Left colon (tissue), 2 donors: Measurements from ENCODE around the gene KCND3. TPM values are rescaled to one million over a fixed set of nuclear protein-coding genes. Genes with fewer than 3 reads are reported as not detected.

Experiments used
- ATAC-seq: fragments of 200-7000 bp; cut with Tn5 transposase; one replicate; pipeline ENCODE4 v1.9.1; 2020; ENCODE audit warnings: mild to moderate bottlenecking, moderate library complexity
- DNase-seq, 2 donors: peaks; one replicate each; pipeline ENCODE4 v3.0.0-alpha.2; 2020
- intact Hi-C, 2 donors: fragments of 100-400 bp; cut with DNase I in 1 of 2; cut with micrococcal nuclease in 1 of 2; formaldehyde crosslinking; loops; one replicate each; pipeline versions ENCODE4 v1.11.2 to v1.14.0; 2022; cut with DNase I, micrococcal nuclease
- total RNA-seq, 2 donors: library from RNA; stranded (reverse); fragmentation: NEBNext Ultra II Directional; extraction: Animal tissue kit (Norgen Biotek cat#: 25700); gene quantifications; one replicate each; pipeline ENCODE4 v1.2.1, GENCODE V29; 2021
- donor health status: DM: no; HTN: no; CAD: no.
- donor health status: DM: yes; HTN: yes; CAD: no.

The KCND3 gene
- total RNA-seq, 2 donors from 2014 or later: 1.0 to 3.0 TPM

DNA sequence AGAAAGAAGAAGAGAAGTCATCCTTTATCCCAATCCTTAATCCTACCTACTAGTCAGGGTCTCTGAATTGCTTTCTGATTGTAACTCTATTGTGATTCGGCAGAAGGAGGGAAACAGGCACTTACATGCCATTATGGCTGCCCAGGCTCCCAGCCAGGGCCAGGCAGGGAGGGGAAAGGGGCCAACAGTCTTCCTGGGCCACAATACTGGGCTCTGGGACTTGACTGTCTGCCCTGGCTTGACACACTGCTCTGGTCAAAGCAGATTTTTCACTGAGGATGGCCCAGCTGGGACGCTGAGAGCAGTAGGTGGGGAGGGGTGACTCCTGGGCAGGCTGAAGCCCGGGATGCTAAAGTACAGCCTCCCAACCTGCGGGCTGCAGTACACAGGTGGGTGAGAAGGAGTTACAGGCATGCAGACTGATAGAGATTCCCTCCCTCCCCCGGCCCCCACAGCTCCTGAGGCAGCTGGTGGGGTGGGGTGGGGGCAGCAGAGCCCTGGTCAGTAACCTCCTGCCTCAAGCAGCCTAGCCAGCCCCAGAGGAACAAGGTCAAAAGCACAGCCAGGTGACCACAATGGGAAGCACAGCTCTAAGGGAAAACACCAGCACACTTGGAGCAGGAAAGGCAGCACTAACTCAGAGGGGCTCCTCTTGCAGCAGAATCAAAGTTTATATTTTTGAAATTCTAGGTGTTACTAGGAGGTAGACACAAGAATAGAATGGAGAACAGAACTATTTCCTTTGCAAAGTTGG is 25.3 kb downstream of the KCND3 start:
- intact Hi-C loops: no loop called here
- ATAC-seq: no peak
- DNase-seq: no peak

DNA sequence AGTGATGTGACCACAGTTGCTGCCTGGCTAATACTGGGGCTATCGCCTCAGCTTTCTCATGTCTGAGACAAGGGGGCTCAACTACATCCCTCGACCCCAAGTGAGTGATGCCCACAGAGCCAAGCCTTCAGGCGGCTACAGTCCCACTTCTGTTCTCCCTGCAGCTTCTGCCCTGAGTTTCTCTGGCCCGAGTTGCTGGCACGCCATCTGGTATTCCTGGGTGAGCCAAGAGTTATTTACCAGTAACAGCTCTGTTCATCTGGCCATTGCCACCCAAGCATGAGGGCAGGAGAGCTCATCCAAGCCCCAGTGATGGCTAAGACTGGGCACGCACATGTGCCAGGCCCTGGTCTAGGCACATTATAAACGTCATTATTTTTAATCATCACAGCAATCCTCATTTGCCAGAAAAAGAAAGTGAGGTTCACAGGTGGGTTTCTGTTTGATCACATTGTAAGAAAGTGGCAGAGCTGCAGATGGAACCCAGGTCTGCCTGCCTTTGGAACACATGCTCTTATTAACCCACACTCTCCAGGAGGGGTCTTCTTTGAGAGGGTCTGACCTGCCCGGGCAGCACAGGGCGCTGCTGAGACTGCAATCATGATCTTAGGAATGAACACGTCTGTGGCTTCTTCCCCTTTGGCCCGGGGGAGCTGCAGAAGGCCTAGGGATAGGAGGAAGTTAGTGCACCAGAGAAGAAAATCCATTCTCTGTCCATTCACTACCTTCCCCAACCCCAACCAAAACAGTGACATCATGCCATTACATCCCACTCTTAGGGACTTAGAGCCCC is 27.5 kb downstream of the KCND3 start:
- DNase-seq: no peak
- intact Hi-C loops: no loop called here
- ATAC-seq: no peak

DNA sequence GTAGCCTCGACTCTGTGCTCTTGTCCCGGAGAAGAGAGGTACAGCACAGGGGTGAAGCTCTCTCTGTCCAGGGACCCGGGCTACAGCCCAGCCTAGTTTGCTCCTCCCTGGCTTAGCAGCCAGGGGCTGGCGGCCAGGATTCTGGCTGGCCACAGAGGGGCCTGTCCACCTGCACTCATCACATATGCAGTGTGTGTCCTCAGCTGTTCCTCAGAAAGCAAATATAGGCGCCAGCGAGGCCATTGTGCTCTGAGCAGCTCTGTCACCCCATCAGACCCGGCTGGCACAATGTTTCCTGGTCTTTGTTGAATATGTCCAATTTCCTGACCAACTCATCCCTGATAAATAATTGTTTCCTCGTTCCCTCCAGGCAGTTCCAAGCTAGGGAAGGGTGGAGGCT is 28.5 kb downstream of the KCND3 start:
- no peak for ATAC-seq
- intact Hi-C loops: no loop called here
- DNase-seq: no peak

DNA sequence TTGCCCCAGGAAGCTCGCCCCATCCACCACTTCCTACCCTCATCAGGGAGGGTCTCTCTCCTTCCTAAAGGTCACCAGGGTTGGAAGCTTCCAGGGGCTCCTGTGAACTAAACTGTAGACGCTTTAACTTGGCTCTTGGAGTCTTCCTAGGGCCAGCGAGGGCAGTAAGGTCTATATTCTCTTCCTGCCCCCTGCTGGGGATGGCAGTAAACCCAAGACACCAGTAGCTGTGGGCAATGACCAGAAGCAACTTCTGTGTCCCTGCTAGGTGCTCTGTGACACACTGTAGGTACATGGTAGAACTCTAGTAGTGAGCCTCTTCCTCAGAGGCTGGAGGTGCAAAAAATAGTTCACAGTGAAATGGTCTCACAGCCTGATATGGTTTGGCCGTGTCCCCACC is 30.0 kb downstream of the KCND3 start:
- intact Hi-C loops: no loop called here
- no peak for ATAC-seq
- no peak for DNase-seq

DNA sequence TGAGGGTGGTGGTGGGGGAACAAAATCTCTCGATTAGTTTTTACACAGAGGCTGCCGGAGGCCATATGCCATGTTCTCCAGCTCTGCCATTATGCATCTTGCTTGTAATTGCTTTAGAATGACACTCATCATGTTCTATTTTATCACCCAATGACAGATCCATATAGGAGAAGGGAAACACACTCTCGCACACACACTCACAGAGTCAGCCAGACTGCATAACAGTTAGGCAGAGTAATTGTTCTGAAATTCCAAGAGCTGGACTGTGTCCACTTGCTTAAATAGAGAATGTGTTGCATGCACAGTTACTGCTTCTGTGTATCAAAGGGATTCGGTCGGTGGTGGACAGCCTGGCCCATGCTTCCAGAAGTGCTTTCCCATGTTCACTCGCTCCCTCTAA is 30.6 kb downstream of the KCND3 start:
- intact Hi-C loops: no loop called here
- ATAC-seq: no peak
- DNase-seq: no peak

DNA sequence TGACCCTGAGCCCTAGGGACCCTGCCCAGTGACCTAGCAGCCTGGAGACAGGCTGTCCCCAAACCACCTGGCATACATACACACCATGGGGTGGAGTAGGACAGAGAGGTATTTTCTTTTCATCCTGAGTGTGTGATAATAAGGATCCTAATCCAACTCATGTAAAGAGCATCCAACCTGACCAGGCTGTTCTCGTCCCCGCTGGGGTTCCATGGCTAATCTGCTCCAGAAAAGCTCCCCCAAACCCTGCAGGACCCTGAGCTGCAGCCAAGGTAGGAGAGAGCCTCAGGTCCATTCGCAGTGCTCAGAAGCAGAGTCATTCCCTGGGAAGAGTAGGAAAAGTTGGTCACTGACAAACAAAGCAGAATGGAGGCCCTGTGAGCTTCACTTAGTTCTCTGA is 31.4 kb downstream of the KCND3 start:
- DNase-seq: no peak
- ATAC-seq: no peak
- intact Hi-C loops: no loop called here

DNA sequence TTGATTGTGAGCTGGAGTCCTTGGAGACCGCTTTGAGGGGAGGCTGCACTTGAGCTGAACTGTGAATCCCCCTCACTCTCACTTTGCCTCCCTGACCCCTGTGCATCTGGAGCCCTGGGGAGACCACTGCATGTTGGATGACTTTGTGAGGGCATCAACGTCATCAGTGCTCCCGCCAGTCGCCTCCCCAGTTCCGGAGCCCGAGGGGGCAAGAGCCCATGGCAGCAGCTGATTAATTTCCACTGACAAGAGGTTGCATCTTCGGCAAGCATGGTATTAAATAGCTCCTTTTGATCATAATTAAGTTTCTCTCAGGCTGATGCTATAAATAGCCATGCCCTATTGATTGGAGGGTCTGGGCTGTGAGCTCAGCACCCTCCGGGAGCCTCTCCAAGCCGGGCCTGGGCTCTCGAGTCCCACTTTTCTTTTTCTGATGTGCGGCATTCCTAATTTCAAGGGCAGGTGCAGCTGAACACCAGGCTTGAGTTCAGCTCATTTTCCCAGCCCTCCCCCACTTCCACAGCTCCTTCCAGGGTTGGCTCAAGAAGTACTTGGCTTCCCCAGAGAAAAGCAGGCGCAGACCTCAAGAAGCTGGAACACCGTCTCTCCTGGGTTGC is 33.2 kb downstream of the KCND3 start:
- intact Hi-C loops: no loop called here
- no peak for DNase-seq
- ATAC-seq: no peak

DNA sequence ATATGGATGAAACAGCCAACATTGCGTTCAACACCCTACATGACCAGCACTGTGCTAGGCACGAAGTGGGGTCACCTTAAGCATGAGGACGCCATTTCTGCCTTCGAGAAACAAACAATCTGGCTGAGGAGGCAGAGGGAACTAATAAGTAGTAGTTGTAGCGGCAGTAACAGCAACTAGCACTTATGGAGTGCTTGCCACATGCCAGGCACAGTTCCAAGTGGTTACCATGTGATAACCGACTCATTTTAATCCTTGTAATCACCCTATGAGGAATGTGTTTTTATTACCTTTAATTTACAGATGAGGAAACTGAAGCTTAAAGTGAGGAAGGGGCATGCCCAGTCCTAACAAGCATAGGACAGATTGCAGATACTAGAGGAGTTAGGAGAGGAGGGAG is 33.7 kb downstream of the KCND3 start:
- ATAC-seq: no peak

DNA sequence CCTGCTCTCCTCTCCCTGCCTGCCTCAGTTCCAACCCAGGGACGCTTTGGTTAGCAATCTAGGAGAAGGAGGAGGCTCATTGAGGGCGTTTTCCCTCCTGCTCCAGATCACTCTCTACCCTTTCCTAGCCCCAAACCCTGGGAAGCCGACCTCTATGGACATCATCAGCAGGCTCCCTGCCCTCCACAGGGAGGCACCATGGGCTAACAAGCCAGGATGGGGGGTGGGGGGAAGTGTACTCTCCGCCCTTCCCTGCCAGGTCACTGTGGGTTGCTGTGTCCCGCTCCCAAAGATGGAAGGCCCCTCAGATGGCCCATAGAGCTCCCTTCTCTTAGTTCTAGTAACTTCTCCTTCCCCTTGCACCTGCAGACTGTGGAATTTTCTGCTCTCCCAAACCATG is 35.7 kb downstream of the KCND3 start:
- intact Hi-C loops: no loop called here
- DNase-seq: no peak
- ATAC-seq: no peak

More for the DNA sequence above, 33.7 kb downstream of the KCND3 start:
- intact Hi-C loops: no loop called here
- no peak for DNase-seq

DNA sequence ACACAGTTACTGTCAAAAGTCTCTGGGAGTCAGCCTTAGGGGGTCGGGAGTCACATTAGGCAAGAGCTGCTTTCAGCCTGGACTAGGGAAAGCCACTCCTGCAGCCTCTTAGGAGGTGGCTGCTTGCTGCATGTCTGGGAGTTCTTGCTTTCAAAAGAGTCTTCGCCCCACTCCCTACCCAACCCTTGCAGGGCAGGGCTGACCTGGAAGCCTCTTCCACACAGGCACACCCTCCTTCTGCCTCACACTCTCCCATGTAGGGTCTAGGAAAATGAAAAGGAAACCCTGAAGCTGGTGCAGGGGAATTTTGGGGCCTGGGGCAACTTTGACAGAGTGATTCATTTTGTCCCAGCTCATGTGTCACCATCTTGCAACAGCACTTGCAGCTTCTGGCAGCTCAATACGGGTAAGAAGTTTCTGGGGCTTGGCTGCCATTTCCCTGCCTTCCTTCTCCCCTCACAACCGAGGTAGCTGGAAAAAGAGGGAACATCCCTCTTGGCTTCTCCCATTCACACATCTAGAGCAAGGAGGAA is 37.3 kb downstream of the KCND3 start:
- intact Hi-C loops: no loop called here
- no peak for ATAC-seq

DNA sequence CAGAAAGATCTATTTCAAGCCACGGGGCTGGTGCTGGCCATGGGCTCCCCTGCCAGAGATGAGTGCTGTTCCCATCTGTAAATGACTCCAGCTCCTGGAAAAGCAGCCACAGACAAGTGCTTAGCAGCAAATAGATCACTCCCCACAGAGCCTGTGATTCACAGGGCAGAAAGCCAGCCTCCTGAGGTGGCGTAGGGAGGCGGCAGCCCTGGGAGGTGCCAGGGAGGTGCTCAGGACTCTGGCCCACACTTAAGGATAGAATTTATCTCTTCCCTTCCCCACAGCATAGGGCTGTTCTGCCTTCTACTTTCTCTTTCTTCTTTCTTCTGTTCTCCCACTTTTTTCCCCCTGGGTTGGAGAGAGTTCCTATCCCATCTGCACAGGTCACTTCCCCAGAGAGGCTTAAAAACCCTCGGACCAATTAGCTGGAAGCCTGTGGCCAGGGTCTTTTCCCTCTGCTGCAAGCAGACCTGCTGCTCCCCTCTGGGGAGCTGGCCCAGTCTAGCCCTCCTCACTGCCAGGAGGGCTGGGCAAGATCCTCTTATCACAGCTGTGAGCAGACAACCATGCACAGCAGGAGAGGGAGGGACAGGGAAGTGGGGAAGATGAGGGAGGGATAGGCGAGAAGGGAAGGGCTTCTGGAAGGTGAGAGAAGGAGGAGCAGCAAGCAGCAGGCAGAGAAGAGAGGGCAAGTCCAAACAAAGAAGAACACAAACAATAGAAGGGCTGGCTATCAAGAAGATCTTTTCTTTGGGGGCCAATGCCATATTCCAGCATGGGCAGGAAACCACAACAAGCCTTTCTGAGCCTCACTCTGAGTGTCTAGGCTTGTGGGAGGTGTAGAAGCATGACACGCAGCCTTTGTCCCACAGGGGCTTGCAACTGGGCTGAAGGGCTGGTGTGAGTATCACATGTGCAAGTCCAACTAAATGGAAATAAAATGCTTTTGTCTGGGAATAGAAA is 41.0 kb downstream of the KCND3 start:
- peak in 1 of 2 donors; percentile 29 for DNase-seq
- peak; percentile 42 for ATAC-seq
- intact Hi-C loops: no loop called here

More for the DNA sequence above, 37.3 kb downstream of the KCND3 start:
- no peak for DNase-seq

DNA sequence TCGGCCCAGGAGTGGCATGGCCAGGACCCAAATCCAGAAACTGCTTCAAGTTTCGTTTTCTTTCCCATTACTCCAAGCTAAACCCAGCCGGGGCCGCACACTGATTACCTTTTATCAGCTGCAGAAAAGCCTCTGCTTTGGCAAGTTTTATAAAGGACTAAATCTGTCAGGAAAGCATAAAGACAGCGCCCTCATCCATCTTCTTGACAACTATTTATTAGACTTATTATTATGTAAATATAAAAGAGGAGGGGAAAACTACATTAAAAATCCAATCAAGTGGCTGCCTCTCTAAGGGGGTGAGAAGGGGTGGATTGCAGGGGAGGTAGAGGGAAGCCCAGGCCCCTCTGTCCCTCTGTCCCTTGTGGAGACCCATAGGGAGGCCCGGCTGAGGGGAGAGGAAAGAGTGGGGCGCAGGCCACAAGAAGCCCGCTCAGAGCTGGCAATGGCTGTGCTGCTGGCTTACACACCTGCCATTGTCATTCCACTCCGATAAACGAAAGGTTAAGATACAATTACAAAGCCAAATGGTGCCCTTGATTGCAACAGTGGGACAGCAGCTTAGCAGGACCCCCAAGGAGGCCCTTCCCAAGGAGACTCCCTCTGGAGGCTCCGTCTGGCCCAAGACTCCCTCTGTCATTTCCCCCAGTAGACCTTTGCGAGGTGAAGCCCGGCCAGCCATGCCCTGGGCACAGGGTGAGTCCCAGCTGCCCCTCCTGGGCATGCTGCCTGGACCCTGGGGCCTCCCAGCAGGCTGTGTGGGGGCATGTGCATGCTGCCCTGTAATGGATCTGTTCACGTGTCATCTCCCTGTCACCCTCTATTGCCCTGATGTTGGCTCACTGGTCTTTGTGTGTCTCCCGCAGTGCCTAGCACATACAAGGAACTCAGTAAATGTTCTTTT is 45.4 kb downstream of the KCND3 start:
- intact Hi-C loops: no loop called here
- ATAC-seq (no peak), DNase-seq (no peak)

DNA sequence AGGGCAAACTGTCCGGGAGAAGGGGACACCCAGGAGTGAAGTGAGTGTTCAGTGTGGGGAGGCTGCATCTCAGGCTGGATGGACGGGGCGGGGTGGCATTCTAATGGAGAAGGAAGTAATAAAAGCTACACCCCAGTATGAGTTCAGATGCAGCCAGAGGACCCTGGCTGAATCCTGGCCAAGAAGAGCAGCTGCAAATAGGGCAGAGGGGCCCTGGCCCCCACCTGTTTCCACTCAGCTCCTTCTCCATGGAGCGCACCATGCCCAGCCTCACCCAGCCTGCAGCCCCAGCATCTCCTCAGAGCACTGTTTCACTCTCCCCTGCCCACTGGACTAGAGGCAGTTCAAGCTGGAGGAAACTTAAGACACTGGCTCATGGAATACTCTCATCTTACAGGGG is 46.4 kb downstream of the KCND3 start:
- ATAC-seq (no peak), DNase-seq (no peak)
- intact Hi-C loops: no loop called here

DNA sequence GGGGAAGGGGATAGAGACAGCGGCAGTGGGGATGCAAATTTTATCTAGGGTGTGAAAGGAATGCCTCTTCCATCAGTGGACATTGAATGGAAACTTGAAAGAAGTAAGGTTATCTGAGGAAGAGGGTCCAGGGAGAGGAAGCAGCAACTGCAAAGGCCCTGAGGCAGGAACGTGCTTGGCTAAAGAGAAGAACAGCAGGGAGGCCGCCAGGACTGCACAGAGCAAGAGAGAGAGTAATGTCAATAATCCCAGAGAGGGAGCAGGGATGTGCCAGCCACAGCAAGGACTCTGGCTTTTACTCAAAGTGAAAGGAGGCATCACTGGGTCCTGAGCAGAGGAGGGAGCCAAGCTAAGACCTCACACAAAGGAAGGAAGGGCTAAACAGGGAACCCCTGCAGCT is 50.9 kb downstream of the KCND3 start:
- DNase-seq (no peak), ATAC-seq (no peak)
- intact Hi-C loops: no loop called here

DNA sequence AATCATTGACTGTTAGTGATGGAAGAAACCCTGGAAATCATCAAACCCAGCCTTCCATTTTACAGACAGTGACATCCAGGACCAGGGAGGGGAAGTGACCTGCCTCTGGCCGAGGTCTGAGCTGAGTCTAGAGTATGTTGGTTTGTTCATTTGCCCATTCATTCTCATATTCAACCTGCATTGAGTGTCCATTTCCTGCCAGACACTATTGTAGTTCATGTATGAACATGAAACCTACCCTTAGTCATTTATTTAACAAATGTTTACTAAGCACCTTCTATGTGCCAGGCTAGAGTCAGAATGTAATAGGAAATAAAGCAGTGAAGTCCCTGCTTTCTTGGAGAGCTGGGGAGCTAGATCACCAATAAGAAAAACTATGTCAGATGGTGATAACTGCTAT is 51.3 kb downstream of the KCND3 start:
- no peak for DNase-seq
- ATAC-seq: no peak
- intact Hi-C loops: no loop called here

DNA sequence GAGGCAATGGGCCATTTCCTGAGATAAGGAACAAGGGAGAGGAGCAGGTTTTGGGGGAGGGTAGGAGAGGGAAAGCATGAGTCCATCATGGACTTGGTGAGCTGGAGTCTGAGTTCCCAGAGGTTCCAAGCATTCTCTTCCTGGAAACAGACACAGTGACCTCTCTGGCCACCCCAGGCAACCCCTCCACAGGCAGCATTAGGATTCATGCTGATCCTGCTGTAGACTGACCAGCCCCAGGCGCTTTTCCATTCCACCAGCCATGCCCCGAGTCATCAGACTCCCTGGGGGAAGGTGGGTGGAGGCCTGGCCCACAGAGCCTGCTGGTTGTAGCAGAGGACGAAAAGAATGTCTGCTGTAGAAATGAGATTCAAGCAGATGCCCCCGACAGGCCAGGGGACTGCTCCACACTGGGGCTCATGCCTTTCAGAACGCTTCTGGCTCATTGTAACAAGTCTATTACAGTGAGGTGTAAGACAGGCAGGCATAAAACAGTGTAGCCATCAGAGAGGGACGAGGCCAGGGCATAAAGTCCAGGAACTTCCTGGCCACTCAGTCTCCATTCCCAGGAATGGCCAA is 52.2 kb downstream of the KCND3 start:
- DNase-seq: no peak
- no peak for ATAC-seq
- intact Hi-C loops: no loop called here

DNA sequence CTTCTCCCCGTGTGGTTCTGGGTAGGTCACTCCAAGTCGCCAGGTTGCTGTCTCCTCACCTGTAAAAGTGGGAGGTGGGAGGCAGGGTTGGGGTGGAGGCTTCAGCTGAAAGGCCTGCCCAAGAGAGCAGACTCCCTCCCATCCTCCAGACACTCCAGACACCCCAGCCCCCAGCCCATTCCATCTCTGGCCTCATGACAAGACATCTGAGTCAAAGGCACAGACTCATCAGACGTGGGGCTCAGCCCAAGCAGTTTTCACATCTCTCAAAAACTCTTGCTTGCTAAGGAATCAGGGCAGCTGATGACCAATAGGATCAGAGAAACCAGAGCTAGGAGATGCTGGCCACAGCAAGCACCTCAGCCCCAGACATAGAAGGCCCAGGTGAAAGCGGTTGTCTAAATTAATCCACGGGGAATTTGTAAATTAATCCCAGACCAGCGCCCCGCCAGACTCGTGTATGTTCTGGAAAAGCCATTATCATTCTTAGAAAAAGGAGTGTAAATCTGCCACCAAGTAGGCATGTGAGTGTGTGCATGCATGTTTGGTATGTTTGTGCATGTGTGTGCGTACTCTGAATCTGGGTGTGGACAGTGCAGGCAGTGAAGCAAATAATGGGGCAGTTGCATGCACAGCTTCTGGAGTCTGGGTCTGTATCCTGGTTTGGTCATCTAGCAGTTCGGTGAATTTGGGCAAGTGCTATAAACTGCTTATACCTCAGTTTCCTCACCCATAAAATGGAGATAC is 55.2 kb downstream of the KCND3 start:
- ATAC-seq: no peak
- intact Hi-C loops: no loop called here

More for the DNA sequence above, 55.2 kb downstream of the KCND3 start:
- no peak for DNase-seq
